ENCODE results near the gene PLP2. TPM values are rescaled to one million over a fixed set of nuclear protein-coding genes. Genes with fewer than 3 reads are reported as not detected.

PLP2 gene
- total RNA-seq, 2 experiments from 2014 or later, result 47.5 to 50.4 TPM

- ATAC-seq (ENCODE audit: low read depth) (no peak), DNase-seq (no peak)
- Mint-ChIP-seq H3K9me3 (no peaks in the 10 kb centered on the region), H3K36me3 (no peaks in the 10 kb centered on the region), H3K27ac (no peak overlapping the region), H3K27me3 (no peaks in the 10 kb centered on the region), H3K4me1 (peaks cover 15% of the 10 kb centered on the region), H3K4me3 (no peak overlapping the region)
- POLR2A ChIA-PET, result no interaction called here
Observed at GRCh38 chrX:49153467-49153866, 18.2 kb upstream of the PLP2 start.

DNA sequence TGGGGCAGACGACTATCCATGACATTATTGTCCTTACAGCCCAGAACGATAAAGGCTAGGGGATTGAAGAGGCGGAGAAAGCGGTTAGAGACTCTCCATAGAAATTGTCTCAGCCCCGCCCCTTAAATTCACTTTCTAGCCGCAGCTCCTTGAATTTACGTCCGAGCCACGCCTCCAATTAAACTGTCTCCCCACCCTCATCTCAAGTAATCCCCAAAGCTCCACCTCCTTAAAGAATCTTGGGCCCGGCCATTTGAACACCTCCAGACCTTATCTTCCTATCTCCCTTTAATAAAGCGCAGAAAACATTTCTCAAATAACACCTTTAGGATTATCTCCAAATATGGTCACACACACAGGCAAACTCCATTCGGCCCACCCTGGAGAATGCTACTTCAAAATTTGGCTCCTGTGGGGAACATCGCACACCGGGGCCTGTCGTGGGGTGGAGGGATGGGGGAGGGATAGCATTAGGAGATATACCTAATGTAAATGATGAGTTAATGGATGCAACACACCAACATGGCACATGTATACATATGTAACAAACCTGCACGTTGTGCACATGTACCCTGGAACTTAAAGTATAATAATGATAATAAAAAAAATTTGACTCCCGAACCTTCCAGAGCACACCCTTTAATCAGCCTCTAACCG lies 16.3 kb upstream of the PLP2 start:
- Mint-ChIP-seq H3K4me3 (peak overlapping the region; percentile 94), H3K4me1 (peaks cover 15% of the 10 kb centered on the region), H3K36me3 (no peaks in the 10 kb centered on the region), H3K27ac (peak overlapping the region; percentile 97), H3K27me3 (no peaks in the 10 kb centered on the region), H3K9me3 (no peaks in the 10 kb centered on the region)
- DNase-seq (no peak), ATAC-seq (ENCODE audit: low read depth) (peak; percentile 18)
- POLR2A ChIA-PET, result interaction anchor here (0.6 to 1.5 kb wide), 10 partner anchors 11 to 413 kb away, joined by 3 to 7 read pairs (median 3); partner anchors contain the start of genes GRIPAP1, PLP2 and TFE3

GRCh38 chrX:49155900-49156837 lies 15.5 kb upstream of the PLP2 start:
- DNase-seq (peak; percentile 88), ATAC-seq (ENCODE audit: low read depth) (peak; percentile 92)
- H3K27me3 Mint-ChIP-seq, result no peaks in the 10 kb centered on the region
- no peaks in the 10 kb centered on the region for H3K36me3 Mint-ChIP-seq
- no peaks in the 10 kb centered on the region for H3K9me3 Mint-ChIP-seq
- POLR2A ChIA-PET, result interaction anchor here (0.6 to 1.5 kb wide), 10 partner anchors 10 to 767 kb away, joined by 3 to 7 read pairs (median 3); partner anchors contain the start of genes GRIPAP1, PLP2 and TFE3
- peaks cover 17% of the 10 kb centered on the region for H3K4me1 Mint-ChIP-seq
- H3K27ac Mint-ChIP-seq, result peak overlapping the region; percentile 97
- H3K4me3 Mint-ChIP-seq, result peak overlapping the region; percentile 94

- POLR2A ChIA-PET, result no interaction called here
- no peaks in the 10 kb centered on the region for H3K9me3 Mint-ChIP-seq
- ATAC-seq (ENCODE audit: low read depth) (no peak), DNase-seq (no peak)
- H3K27me3 Mint-ChIP-seq, result no peaks in the 10 kb centered on the region
- H3K4me1 Mint-ChIP-seq, result peaks cover 17% of the 10 kb centered on the region
- no peaks in the 10 kb centered on the region for H3K36me3 Mint-ChIP-seq
- H3K4me3 Mint-ChIP-seq, result no peak overlapping the region
- no peak overlapping the region for H3K27ac Mint-ChIP-seq
Observed at GRCh38 chrX:49157194-49157593, 14.5 kb upstream of the PLP2 start.

GRCh38 chrX:49160908-49161307 lies 10.8 kb upstream of the PLP2 start:
- POLR2A ChIA-PET, result interaction anchor here (1.2 kb wide), 1 partner anchor 12 kb away, joined by 3 read pairs; no protein-coding TSS in a partner anchor
- H3K4me3 Mint-ChIP-seq, result no peak overlapping the region

DNA sequence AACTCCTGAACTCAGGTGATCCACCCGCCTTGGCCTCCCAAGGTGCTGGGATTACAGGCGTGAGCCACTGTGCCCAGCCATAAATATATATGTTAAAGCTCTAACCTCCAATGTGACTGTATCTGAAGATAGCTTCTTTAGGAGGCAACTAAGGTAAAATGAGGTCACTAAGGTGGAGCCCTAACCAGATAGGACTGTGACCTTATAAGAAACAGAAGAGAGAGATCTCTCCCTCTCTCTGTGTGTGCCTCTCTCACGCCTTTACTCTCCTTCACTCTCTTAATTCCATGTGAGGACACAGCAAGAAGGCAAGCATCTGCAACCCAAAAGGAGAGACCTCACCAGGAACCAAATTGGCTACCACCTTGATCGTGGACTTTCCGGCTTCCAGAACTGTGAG lies 10.1 kb upstream of the PLP2 start:
- Mint-ChIP-seq H3K27ac (no peak overlapping the region), H3K27me3 (no peaks in the 10 kb centered on the region), H3K9me3 (no peaks in the 10 kb centered on the region), H3K36me3 (no peaks in the 10 kb centered on the region), H3K4me1 (peaks cover 19% of the 10 kb centered on the region), H3K4me3 (no peak overlapping the region)
- no peak for ATAC-seq (ENCODE audit: low read depth)
- DNase-seq, result no peak
- POLR2A ChIA-PET, result interaction anchor here (1.2 kb wide), 1 partner anchor 11 kb away, joined by 3 read pairs; no protein-coding TSS in a partner anchor

More at GRCh38 chrX:49160908-49161307, 10.8 kb upstream of the PLP2 start:
- Mint-ChIP-seq H3K27ac (no peak overlapping the region), H3K36me3 (no peaks in the 10 kb centered on the region), H3K27me3 (no peaks in the 10 kb centered on the region), H3K4me1 (peaks cover 20% of the 10 kb centered on the region), H3K9me3 (no peaks in the 10 kb centered on the region)
- no peak for ATAC-seq (ENCODE audit: low read depth)
- no peak for DNase-seq

DNA sequence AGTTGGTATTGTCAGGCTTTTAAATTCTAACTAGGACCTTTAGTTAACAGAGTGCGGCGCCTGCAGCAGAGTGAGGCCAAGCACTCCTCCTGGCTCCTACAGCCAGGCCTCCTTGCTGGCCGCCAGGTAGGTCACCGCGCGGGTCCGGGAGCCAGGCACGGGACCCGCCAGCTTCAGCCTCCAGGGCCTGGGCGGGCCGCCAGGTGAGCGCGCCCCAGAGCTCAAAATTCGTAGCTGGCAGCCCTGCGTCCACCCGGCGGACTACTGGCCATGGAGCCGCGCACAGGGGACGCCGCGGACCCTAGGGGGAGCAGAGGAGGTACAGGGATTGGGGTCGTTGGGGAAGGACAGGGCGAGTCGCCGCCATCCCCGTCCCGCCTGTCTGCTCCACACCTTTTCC lies 9.1 kb upstream of the PLP2 start, which contains the start of gene MAGIX:
Gene MAGIX, plus strand, starts transcription at position 139 of the 400 bp plus-strand sequence. Its CDS starts 132 bp downstream, at position 271.
- no peak for DNase-seq
- H3K4me3 Mint-ChIP-seq, result peak within 1 kb of the TSS; percentile 88
- POLR2A ChIA-PET, result no interaction called here
- no peaks in the 10 kb centered on the region for H3K36me3 Mint-ChIP-seq
- H3K9me3 Mint-ChIP-seq, result no peaks in the 10 kb centered on the region
- peak within 1 kb of the TSS; percentile 70 for H3K27ac Mint-ChIP-seq
- ATAC-seq (ENCODE audit: low read depth), result no peak
- H3K27me3 Mint-ChIP-seq, result no peaks in the 10 kb centered on the region
- peaks cover 24% of the 10 kb centered on the region for H3K4me1 Mint-ChIP-seq

DNA sequence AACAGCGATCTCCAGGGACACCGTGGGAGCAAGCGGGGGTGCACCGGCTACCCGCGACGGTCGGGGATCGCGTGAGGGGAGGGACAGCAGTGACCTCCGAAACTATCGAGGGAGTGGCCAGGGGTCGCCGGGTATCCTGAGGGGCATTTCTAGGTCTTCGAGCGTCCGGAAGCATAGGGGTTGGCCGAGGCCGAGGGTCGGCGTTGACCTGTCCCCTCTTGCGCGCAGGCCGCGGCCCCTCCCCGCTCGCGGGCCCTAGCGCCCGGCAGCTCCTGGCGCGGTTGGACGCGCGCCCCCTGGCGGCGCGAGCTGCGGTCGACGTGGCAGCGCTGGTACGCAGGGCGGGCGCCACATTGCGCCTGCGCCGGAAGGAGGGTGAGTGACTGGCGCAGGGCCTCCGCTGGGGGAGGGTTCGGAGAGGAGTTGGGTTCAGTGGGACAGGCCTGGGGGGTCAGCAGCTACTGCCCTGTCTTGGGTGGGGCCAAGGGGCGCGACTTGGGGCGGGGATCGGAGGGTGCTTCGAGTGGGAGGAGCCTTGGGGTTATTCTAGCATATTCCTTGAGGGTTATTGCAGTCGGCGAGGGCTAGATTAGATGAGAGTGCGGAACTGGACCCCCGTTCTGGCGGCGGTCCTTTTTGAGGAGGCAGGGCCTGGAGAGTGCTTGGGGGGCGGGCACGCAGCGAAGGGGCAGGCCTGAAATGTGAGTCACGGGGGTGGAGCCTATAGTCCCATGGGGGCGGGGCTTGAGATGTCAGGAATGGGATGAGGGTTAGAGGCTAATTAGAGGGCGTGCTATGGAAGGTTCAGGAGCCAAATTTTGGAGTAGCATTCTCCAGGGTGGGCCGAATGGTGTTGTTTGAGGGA lies 7.9 kb upstream of the PLP2 start:
- Mint-ChIP-seq H3K9me3 (no peaks in the 10 kb centered on the region), H3K4me1 (peaks cover 28% of the 10 kb centered on the region), H3K4me3 (peak overlapping the region; percentile 88), H3K27ac (peak overlapping the region; percentile 97), H3K27me3 (no peaks in the 10 kb centered on the region), H3K36me3 (no peaks in the 10 kb centered on the region)
- ATAC-seq (ENCODE audit: low read depth) (peak; percentile 61), DNase-seq (peak; percentile 88)
- POLR2A ChIA-PET, result interaction anchor here (0.6 to 1.7 kb wide), 2 partner anchors 8 to 18 kb away, joined by 3 to 7 read pairs; partner anchors contain the start of gene PLP2

DNA sequence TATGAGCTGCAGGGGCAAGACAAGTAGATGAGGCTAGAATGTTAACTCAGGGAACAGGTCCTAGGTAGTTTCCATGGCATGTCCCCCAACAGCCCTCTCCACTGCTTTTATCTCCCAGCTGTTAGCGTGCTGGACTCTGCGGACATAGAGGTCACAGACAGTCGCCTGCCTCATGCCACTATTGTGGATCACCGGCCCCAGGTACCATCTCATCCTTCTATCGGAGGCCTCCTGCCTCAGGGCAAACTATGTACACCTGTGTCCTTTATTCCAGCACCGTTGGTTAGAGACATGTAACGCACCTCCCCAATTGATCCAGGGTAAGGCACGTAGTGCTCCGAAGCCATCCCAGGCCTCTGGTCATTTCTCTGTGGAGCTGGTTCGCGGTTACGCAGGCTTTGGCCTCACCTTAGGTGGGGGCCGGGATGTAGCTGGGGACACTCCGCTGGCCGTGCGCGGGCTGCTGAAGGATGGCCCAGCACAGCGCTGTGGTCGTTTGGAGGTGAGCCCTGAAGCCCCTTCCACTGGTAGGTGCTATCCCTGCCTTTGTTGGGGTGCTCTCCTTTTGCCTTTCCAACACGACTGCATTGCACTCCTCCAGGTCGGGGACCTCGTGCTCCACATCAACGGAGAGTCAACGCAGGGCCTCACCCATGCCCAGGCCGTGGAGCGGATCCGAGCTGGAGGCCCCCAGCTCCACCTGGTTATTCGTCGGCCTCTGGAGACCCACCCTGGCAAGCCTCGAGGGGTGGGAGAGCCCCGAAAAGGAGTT lies 6.9 kb upstream of the PLP2 start:
- no peaks in the 10 kb centered on the region for H3K9me3 Mint-ChIP-seq
- no peak for ATAC-seq (ENCODE audit: low read depth)
- H3K4me3 Mint-ChIP-seq, result peak overlapping the region; percentile 88
- H3K27me3 Mint-ChIP-seq, result no peaks in the 10 kb centered on the region
- H3K27ac Mint-ChIP-seq, result peak overlapping the region; percentile 97
- no peak for DNase-seq
- peaks cover 31% of the 10 kb centered on the region for H3K4me1 Mint-ChIP-seq
- no peaks in the 10 kb centered on the region for H3K36me3 Mint-ChIP-seq
- POLR2A ChIA-PET, result interaction anchor here (1.7 kb wide), 1 partner anchor 7 kb away, joined by 7 read pairs; the partner anchor contains the start of gene PLP2

GRCh38 chrX:49165901-49166881 lies 5.5 kb upstream of the PLP2 start:
- DNase-seq (peak; percentile 74), ATAC-seq (ENCODE audit: low read depth) (peak; percentile 60)
- POLR2A ChIA-PET, result interaction anchor here (0.9 to 2.2 kb wide), 9 partner anchors 10 to 143 kb away, joined by 3 to 15 read pairs (median 6); partner anchors contain the start of gene WDR45
- no peaks in the 10 kb centered on the region for H3K27me3 Mint-ChIP-seq
- no peaks in the 10 kb centered on the region for H3K9me3 Mint-ChIP-seq
- H3K4me3 Mint-ChIP-seq, result peak overlapping the region; percentile 89
- H3K36me3 Mint-ChIP-seq, result no peaks in the 10 kb centered on the region
- peaks cover 30% of the 10 kb centered on the region for H3K4me1 Mint-ChIP-seq
- H3K27ac Mint-ChIP-seq, result peak overlapping the region; percentile 96
